HK-2 (cell line): ENCODE results near the gene PARP4.
A peak's percentile ranks its signal among the peaks of the same experiment; 100 is the strongest.
"Not testable (repeated sequence)": the region's sequence is repeated elsewhere in the genome, so short reads cannot be mapped to it uniquely, and the experiment has no call there.

Source experiments
- DNase-seq: peaks from one replicate; pipeline ENCODE4 v3.0.0-alpha.2; 2018; ENCODE audit not compliant: unreplicated experiment

The PARP4 gene

GRCh38 chr13:24505756-24506155, 6.8 kb downstream of the PARP4 start:
- no peak for DNase-seq

DNA sequence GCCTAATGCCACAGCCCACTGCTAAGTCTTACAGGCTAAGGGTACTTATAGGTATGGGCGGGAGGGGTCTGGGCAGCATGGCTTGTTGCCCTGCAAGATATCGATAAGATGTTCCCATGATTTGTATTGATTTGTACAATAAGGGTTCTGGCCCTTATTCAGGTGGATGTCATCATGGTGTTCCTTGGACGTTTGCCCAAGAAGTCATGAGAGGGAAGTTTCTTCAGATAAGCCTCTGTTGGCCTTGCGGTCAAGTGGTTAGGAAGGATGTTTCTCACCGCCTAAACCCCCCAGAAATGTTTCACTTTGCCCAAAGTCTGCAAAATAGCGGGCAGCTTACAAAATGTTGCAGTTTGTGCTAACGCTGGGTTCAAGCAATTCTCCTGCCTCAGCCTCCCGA, 7.3 kb downstream of the PARP4 start:
- DNase-seq, result no peak

DNA sequence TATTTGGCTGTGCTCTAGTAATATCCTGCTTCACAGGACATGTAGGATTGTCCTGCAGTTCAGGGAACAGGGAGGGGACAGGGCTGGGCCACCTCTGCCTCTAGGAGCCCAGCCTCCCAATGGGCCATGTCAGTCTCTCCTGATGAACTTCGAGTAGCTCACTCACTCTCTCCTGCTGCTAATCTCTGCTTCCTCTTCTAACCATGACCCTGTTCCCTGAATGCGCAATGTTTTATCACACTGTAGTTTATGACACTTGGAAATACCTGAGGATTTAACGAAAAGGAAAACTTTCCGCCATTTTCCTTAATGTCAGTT, 9.2 kb downstream of the PARP4 start:
- DNase-seq, result no peak

DNA sequence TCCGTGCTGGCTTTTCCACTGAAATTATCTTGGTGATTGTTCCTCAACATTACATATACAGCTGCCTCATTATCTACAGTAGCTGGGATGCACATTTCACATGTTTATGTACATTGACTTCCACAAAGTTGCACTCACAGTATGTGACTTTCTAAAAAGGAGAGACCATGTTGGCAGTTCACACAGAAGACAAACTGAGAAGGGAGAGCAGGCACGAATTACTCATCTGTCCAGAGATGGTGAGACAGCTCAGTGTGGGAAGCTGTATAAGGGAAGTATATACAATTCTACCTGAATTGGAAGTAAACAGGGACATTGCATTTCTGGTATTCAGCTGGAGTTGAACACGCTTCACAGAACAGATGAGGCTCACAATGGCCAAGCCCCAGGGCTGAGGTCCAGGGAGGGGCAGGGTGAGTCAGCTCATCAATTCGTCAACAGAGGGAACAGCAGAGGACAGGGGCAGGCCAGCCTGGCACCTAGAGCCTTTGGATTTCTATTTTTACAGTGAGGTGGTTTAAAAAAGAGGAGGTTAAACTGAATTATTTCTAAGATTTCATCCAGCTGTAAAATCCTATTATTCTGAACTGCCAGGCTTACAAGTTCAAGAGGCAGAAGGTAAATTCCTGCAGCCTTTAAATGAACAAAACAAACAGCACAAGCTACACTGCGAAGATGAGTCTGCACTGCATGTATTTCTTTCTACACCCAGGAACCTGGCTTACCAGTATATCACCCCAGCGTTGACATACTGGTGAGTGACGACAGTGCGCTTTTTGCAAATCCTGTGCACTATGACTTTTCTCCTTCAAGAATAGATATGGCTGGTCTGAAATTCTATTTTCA, 9.8 kb downstream of the PARP4 start:
- DNase-seq, result peak; percentile 49

DNA sequence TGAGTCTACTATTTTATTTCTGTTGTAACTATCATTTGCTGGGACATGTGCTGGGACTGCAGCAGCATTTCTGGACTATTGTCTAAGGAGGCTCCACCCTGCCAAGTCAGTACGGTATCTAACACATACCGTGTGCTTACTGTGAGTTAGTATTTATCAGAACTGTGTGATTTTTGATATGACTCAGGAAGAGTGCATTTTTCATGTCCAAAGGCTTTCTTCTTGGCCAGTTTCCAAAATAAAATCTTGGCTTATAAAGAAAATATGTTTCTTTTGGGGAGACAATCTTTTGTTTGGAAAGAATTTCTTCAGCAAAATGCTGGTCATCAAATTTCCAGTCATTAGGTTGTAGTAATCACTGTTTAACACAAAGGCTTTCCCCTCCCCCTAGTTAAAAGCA, 11.6 kb downstream of the PARP4 start:
- DNase-seq, result no peak

GRCh38 chr13:24497742-24498141, 14.8 kb downstream of the PARP4 start:
- DNase-seq, result no peak

GRCh38 chr13:24496295-24496694, 16.3 kb downstream of the PARP4 start:
- DNase-seq, result not testable (repeated sequence)

DNA sequence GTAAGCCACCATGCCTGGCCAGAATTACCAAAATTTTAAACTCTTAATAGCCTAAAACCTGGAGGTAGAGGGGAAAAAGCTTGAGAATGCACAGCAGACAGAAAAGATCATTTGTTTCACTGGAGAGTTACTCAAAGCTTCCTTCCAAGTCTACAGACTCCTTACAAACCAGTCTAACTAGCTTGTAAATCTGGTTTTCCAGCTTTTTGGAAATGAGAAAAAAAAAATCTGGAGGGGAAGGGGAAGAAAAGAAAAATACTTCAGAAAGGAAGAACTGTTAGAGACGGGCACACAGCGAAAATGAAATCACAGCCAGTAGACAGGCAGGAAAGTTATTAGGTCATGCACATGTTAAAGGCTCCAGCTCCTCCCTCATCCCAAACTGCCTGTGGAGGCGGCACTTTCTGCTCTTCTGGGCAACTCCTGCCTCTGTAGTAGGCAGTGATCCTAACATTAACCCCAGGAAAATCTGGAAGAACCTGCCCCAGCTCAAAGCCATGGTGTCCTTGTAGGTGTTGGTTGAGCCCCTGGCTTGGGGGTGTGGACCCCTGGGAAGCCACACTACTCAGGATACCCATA, 17.3 kb downstream of the PARP4 start:
- no peak for DNase-seq

- no peak for DNase-seq
These were observed 19.2 kb downstream of the PARP4 start for GRCh38 chr13:24493356-24493755.

DNA sequence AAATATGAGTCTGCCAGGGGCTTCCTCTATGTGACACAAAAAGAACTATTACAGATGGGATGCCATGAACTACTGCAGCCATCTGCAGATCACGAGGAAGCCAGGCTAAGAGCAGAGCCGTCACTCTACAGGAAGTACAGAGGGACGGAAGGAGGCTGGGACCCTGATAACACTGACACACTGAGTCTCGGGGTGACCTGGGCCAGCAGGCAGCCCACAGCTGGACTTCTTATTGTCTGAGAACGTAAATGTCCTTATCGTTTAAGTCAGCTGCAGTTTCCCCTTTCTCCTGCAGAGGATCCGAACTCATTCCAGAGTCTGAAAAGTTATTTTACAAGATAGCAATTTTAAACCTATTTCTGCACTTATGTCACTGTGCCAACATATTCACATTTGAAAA, 20.7 kb downstream of the PARP4 start:
- DNase-seq, result no peak

DNA sequence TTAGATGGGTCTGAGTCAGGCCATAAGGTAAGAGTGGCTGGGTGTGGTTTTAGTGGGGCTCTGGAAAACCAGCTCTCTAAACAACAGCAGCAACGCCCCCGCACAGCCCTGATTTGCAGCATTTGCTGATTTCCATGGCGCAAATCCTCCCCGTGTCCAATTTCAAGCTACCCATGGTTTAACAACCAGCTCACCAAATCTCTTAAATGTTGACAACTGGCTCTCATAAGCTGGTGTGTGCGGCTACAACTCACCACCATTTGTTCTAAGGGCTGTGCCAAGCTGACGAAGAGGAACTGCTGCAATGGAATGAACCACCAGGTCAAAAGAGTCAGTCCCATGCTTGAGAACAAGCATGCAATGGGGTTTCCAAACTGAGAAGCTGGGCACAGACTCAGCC, 22.9 kb downstream of the PARP4 start:
- DNase-seq, result no peak

DNA sequence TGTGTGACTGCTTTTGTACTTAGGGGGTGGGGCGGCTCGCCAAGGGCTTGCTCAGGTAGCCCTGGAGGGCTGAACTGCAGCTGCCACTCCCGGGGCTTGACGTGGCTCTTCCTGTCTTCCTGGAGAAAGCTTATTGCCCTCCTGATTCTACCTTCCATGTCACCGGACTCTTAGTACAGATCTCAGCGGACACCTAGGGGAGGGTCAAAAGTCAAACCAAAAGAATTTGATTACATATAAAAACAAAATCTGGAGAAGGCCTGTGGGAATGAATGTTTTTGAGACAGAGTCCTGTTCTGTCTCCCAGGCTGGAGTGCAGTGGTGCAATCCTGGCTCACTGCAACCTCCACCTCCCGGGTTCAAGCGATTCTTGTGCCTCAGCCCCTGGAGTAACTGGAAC, 24.5 kb downstream of the PARP4 start:
- not testable (repeated sequence) for DNase-seq

DNA sequence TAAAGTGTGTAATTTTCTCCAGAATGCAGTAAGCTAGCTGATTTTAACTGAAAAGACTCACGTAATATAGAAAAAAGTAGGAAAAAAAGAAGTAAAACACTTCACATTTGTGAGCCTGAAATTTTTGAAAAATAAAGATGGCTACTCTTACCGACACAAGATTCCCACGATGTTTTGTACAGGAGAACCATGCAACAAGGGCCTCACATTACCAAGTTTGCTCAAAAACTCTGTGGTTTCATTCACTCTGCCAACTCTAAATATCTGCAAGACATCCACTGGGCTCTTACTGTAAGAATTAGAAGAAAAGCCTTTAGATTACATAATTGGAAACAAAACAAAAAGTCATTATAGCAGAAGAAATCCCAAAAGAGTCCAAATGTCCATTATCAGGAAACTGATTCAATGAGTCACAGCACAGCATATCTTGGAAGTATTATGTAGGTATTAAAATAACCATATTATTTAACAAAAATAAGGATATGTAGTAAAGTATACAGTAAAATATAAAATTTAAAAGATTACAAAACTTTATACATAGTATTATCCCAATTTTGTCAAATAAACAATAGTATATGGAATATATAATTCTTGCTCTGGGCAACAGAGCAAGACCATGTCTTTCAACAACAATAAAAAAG, 26.4 kb downstream of the PARP4 start:
- DNase-seq, result not testable (repeated sequence)

- DNase-seq, result no peak
These were observed 38.9 kb downstream of the PARP4 start for GRCh38 chr13:24473686-24474085.

- DNase-seq, result not testable (repeated sequence)
These were observed 40.4 kb downstream of the PARP4 start for GRCh38 chr13:24472129-24472528.

DNA sequence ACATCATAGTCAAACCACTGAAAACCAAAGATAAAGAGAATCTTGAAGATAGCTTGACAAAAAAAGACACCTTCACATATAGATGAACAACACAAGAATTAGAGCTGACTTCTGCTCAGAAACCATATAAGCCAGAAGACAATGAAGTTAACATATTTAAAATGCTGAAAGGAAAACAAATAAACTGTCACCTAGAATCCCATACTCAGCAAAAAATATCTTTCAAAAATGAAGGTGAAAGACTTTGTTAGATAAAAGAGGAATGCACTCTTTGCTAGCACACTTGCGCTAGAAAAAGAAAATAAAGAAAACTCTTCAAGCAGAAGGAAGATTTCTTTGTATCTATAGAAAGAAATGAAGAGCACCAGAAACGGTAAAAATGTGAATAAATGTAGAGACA, 49.5 kb downstream of the PARP4 start:
- no peak for DNase-seq

- DNase-seq, result no peak
These were observed 52.3 kb downstream of the PARP4 start for GRCh38 chr13:24460256-24460655.

- no peak for DNase-seq
These were observed 52.9 kb downstream of the PARP4 start for GRCh38 chr13:24459726-24460125.

DNA sequence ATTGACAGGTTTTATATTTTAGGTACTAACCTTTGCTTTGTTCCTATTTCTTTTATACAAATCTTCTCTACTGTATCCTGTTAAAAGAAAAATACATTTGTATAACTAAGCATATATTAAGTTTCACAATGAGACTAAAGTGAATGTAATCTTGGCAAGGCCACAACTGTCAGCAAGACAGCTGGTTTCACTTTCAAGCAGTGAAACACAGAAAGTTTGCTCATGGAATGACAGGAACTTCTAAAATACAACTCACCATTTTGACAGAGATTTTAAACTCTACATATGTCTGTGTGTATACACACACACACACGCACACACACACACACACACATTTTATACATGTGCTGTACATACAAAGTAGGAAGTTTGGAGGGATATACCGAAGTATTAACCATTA, 53.3 kb downstream of the PARP4 start:
- no peak for DNase-seq

DNA sequence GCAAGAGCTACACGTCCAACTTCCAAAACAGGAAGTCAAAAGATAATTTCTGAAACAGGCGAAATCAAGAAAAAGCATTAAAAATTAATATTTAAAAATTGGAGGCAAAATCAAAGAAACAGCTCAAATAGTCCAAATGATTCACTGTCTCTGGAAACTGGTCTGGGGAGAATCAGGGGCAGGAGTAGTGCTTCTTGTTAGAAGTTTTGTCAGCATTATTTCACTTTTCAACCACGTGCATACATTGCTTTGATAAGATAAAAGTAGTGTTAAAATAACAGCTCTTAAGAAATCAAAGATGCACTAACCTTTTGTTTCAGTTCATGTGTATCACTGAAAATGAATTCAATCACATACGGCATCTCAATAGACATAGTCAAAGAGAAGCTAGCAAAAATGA, 53.8 kb downstream of the PARP4 start:
- no peak for DNase-seq

GRCh38 chr13:24456396-24456795, 56.2 kb downstream of the PARP4 start:
- DNase-seq, result no peak

GRCh38 chr13:24454056-24454455, 58.5 kb downstream of the PARP4 start:
- DNase-seq, result no peak

DNA sequence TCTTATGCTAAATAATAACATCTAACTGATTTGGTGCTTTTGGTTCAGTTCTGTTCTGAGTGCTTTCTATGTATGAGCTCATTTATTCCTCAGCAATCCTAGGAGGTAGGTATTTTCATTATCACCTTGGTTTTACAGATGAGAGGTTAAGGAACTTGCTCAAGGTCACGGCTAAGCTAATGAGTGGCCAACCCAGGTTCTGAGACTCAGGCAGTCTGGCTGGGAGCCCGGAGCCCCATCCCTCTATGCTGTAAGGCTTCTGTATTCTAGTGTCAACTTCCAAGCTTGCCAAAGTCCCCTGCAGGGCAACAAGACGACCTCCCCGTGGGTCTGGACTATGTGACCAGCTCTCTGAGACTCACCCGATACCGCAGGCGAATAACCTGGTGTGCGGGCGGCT, 60.5 kb downstream of the PARP4 start:
- DNase-seq, result no peak
